Astrocyte of the cerebellum (primary cell): ENCODE data around the gene STOX2.
"Not testable (repeated sequence)": the region's sequence is repeated elsewhere in the genome, so short reads cannot be mapped to it uniquely, and the experiment has no call there.

Experiments
- DNase-seq: peaks from one replicate; pipeline ENCODE4 v3.0.0-alpha.2; 2011; ENCODE audit warnings: low read depth
- H3K4me3 ChIP-seq: 2 replicates; pipeline ENCODE4 v1.5.1; 2011; ENCODE audit warnings: mild to moderate bottlenecking, low read depth, low read length, moderate library complexity
- in situ Hi-C: cut with HindIII; loops from 2 replicates; pipeline ENCODE4 v1.10.0; 2017; ENCODE audit warnings: low sequenced_read_pairs
- TF ChIP-seq, protein P1 (sequence below): IDR thresholded peaks from 2 replicates; pipeline ENCODE4 v1.5.1; 2012; ENCODE audit warnings: low read length, low read depth, moderate library complexity, mild to moderate bottlenecking; ENCODE audit errors: missing control alignments

Gene STOX2

DNA sequence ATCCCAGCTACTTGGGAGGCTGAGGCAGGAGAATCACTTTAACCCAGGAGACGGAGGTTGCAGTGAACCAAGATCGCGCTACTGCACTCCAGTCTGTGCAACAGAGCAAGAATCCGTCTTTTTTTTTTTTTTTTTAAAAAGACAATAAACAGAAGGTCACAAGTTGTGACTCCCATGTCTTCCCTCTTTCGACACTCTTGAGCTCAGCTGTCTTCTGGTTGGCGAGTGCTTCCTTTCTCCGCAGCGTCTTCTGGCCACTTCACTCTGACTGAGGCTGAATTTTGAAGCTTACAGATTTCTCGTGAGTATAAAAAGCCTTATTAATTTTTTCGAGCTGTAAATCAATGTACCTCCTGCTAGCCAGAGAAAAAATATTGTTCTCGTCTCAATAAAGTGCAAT is 124.9 kb downstream of the STOX2 start:
- TF ChIP-seq, protein P1, sequence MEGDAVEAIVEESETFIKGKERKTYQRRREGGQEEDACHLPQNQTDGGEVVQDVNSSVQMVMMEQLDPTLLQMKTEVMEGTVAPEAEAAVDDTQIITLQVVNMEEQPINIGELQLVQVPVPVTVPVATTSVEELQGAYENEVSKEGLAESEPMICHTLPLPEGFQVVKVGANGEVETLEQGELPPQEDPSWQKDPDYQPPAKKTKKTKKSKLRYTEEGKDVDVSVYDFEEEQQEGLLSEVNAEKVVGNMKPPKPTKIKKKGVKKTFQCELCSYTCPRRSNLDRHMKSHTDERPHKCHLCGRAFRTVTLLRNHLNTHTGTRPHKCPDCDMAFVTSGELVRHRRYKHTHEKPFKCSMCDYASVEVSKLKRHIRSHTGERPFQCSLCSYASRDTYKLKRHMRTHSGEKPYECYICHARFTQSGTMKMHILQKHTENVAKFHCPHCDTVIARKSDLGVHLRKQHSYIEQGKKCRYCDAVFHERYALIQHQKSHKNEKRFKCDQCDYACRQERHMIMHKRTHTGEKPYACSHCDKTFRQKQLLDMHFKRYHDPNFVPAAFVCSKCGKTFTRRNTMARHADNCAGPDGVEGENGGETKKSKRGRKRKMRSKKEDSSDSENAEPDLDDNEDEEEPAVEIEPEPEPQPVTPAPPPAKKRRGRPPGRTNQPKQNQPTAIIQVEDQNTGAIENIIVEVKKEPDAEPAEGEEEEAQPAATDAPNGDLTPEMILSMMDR: no peak
- in situ Hi-C loops: no loop called here
- no peak for DNase-seq
- H3K4me3 ChIP-seq: no peak overlapping the region

DNA sequence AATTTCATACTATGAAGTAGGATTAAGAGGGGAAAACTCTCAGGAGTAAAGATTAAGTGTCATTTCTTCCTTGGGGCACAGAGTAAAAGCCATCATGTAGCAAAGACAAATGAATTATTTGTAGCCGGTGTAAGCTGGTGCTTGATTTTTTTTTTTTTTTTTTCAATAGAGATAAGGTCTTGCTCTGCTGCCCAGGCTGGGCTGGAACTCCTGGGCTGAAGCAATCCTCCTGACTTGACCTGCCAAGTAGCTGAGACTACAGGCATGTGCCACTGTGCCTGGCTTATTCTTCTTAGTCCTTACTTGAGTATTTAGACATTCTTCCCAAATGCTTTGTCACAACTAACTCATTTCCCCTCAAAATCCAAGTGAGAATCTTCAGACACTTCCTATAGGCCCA is 125.7 kb downstream of the STOX2 start:
- no peak for DNase-seq
- in situ Hi-C loops: no loop called here
- TF ChIP-seq, protein P1: no peak
- no peak overlapping the region for H3K4me3 ChIP-seq

GRCh38 chr4:184032091-184032490 is 127.0 kb downstream of the STOX2 start:
- TF ChIP-seq, protein P1: no peak
- no peak overlapping the region for H3K4me3 ChIP-seq
- DNase-seq: no peak
- in situ Hi-C loops: no loop called here

DNA sequence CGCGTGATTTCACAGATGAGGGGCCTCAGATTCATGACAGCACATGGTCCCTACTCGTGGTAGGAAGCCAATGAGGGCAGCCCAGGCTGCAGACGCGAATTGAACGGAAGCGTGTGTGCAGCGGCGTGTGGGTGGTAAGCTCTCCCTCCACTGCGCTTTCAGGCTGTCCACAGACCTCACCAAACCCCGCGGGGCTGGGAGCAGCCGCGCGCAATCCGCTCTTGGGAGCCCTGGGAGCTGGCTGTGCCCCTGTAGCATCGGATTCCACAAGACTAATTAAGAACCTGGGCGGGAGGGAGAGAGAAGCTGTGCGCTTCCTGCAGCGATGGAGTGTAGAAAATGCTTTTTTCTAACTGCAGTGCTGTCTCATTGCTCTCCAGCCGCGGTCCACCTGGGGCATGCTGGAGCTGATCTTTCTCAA is 134.9 kb downstream of the STOX2 start:
- no peak overlapping the region for H3K4me3 ChIP-seq
- in situ Hi-C loops: no loop called here
- DNase-seq: no peak
- TF ChIP-seq, protein P1: no peak

DNA sequence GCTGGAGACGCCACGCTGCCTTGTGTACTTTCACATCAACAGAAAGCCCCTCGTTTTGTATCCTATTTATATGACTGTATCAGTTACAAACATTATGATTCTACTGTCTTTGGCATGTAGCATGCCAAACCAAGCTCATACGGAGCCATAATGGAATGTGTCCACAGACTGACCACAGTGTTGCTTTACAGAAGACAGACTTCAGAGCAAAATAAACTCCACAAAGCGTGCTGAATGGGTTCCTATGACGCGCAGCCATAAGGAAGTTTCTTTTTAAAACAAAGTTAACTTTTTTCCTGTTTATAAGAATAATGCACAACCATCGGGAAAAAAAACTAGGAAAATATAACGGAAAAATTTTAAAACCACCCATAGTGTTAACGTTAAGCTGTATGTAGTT is 136.0 kb downstream of the STOX2 start:
- TF ChIP-seq, protein P1: no peak
- DNase-seq: no peak
- H3K4me3 ChIP-seq: no peak overlapping the region
- in situ Hi-C loops: no loop called here

- no peak overlapping the region for H3K4me3 ChIP-seq
- DNase-seq: no peak
- in situ Hi-C loops: no loop called here
- TF ChIP-seq, protein P1: no peak
These were observed 141.0 kb downstream of the STOX2 start for GRCh38 chr4:184046148-184046547.

DNA sequence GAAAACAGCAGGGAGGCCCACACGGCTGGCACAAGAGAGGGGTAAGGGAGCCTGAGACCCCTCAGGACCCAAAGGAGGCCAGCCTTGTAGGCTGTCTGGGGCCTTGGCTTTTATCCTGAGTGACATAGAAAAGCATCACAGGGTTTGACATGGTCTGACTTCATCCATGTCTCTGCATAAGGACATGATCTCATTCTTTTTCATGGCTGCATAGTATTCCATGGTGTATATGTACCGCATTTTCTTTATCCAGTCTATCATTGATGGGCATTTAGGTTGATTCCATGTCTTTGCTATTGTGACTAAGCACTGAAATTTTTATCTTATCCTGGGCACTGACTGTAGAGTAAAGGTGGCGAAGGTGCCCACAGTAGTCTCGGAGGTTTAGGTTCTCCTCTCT is 146.2 kb downstream of the STOX2 start:
- DNase-seq, H3K4me3 ChIP-seq, in situ Hi-C loops: not testable (repeated sequence)
